ENCODE data around the gene FN3K. TPM values are rescaled to one million over a fixed set of nuclear protein-coding genes. Genes with fewer than 3 reads are reported as not detected.

The FN3K gene
- total RNA-seq: 0.24 TPM
- polyA plus RNA-seq: 1.5 TPM
- long read RNA-seq, donor 1: 0 reads
- long read RNA-seq, donor 2: 0 reads
- long read RNA-seq, donor 3: 0 reads
- long read RNA-seq, donor 4: 0 reads
- long read RNA-seq, donor 5, partial matches to known transcripts: 0 of 1 reads
- long read RNA-seq, donor 5, other reads (novel, unspliced or antisense): 0 of 1 reads
- long read RNA-seq, donor 6, partial matches to known transcripts: 0 of 1 reads
- long read RNA-seq, donor 6, other reads (novel, unspliced or antisense): 0 of 1 reads
- long read RNA-seq, donor 7, partial matches to known transcripts: 0 of 1 reads
- long read RNA-seq, donor 7, other reads (novel, unspliced or antisense): 0 of 1 reads
- long read RNA-seq, donor 8, partial matches to known transcripts: 0 of 1 reads
- long read RNA-seq, donor 8, other reads (novel, unspliced or antisense): 0 of 1 reads
- long read RNA-seq, donor 9: 0 reads
- long read RNA-seq, donor 10: 0 reads

- H3K9me3 ChIP-seq (ENCODE audit: control insufficient read depth in 2 of 2, insufficient read depth in 1 of 2, low read length in 1 of 2): peaks cover 16 to 37% of the 10 kb centered on the region in 2 donors
- peaks cover 0 to 3% of the 10 kb centered on the region in 2 donors for H3K4me1 ChIP-seq (ENCODE audit: control insufficient read depth in 2 of 2, insufficient read depth in 2 of 2, low read length in 2 of 2)
- H3K27me3 ChIP-seq (ENCODE audit: control insufficient read depth in 2 of 2, insufficient read depth in 1 of 2, low read length in 1 of 2): peaks cover 9 to 29% of the 10 kb centered on the region in 2 donors
- peak in 1 of 9 donors; percentile 15 for DNase-seq (ENCODE audit: low read depth in 6 of 9, low spot score in 9 of 9)
- WGBS: 9% methylated on average over 101 of the region's 101 CpGs
- peak within 1 kb of the TSS in 1 of 2 donors; percentile 46 for H3K4me3 ChIP-seq (ENCODE audit: low read length in 2 of 2)
- H3K36me3 ChIP-seq (ENCODE audit: control insufficient read depth in 2 of 2, insufficient read depth in 2 of 2, low read length in 1 of 2): peaks cover 11 to 31% of the 10 kb centered on the region in 2 donors
- H3K27ac ChIP-seq (ENCODE audit: low read depth in 1 of 2, low read length in 1 of 2): peak within 1 kb of the TSS in 1 of 2 donors; percentile 42
Measured at GRCh38 chr17:82734987-82735866, at the start of gene FN3K. Gene FN3K (plus strand): TSS chr17:82735615. CDS start chr17:82735637, 22 bp downstream.

GRCh38 chr17:82686366-82687324 is 48.8 kb upstream of the FN3K start:
- no peaks in the 10 kb centered on the region for H3K4me1 ChIP-seq (ENCODE audit: control insufficient read depth in 2 of 2, insufficient read depth in 2 of 2, low read length in 2 of 2)
- DNase-seq (ENCODE audit: low read depth in 6 of 9, low spot score in 9 of 9): no peak
- H3K27me3 ChIP-seq (ENCODE audit: control insufficient read depth in 2 of 2, insufficient read depth in 1 of 2, low read length in 1 of 2): no peaks in the 10 kb centered on the region
- no peaks in the 10 kb centered on the region for H3K9me3 ChIP-seq (ENCODE audit: control insufficient read depth in 2 of 2, insufficient read depth in 1 of 2, low read length in 1 of 2)
- no peaks in the 10 kb centered on the region for H3K36me3 ChIP-seq (ENCODE audit: control insufficient read depth in 2 of 2, insufficient read depth in 2 of 2, low read length in 1 of 2)
- H3K4me3 ChIP-seq (ENCODE audit: low read length in 2 of 2): no peak overlapping the region
- WGBS: 97% methylated on average over 19 of the region's 19 CpGs
- no peak overlapping the region for H3K27ac ChIP-seq (ENCODE audit: low read depth in 1 of 2, low read length in 1 of 2)

GRCh38 chr17:82687375-82687861 is 48.0 kb upstream of the FN3K start:
- WGBS: 95% methylated on average over 10 of the region's 10 CpGs

GRCh38 chr17:82687871-82688270 is 47.5 kb upstream of the FN3K start:
- DNase-seq (ENCODE audit: low read depth in 6 of 9, low spot score in 9 of 9): no peak
- no peaks in the 10 kb centered on the region for H3K27me3 ChIP-seq (ENCODE audit: control insufficient read depth in 2 of 2, insufficient read depth in 1 of 2, low read length in 1 of 2)
- no peak overlapping the region for H3K4me3 ChIP-seq (ENCODE audit: low read length in 2 of 2)
- H3K36me3 ChIP-seq (ENCODE audit: control insufficient read depth in 2 of 2, insufficient read depth in 2 of 2, low read length in 1 of 2): no peaks in the 10 kb centered on the region
- H3K27ac ChIP-seq (ENCODE audit: low read depth in 1 of 2, low read length in 1 of 2): no peak overlapping the region
- 97% methylated on average over 9 of the region's 9 CpGs for WGBS
- H3K9me3 ChIP-seq (ENCODE audit: control insufficient read depth in 2 of 2, insufficient read depth in 1 of 2, low read length in 1 of 2): no peaks in the 10 kb centered on the region
- H3K4me1 ChIP-seq (ENCODE audit: control insufficient read depth in 2 of 2, insufficient read depth in 2 of 2, low read length in 2 of 2): no peaks in the 10 kb centered on the region

More at GRCh38 chr17:82687375-82687861, 48.0 kb upstream of the FN3K start:
- H3K4me3 ChIP-seq (ENCODE audit: low read length in 2 of 2): no peak overlapping the region
- H3K36me3 ChIP-seq (ENCODE audit: control insufficient read depth in 2 of 2, insufficient read depth in 2 of 2, low read length in 1 of 2): no peaks in the 10 kb centered on the region
- H3K4me1 ChIP-seq (ENCODE audit: control insufficient read depth in 2 of 2, insufficient read depth in 2 of 2, low read length in 2 of 2): no peaks in the 10 kb centered on the region
- no peaks in the 10 kb centered on the region for H3K27me3 ChIP-seq (ENCODE audit: control insufficient read depth in 2 of 2, insufficient read depth in 1 of 2, low read length in 1 of 2)
- DNase-seq (ENCODE audit: low read depth in 6 of 9, low spot score in 9 of 9): no peak
- no peak overlapping the region for H3K27ac ChIP-seq (ENCODE audit: low read depth in 1 of 2, low read length in 1 of 2)
- no peaks in the 10 kb centered on the region for H3K9me3 ChIP-seq (ENCODE audit: control insufficient read depth in 2 of 2, insufficient read depth in 1 of 2, low read length in 1 of 2)

- no peak for DNase-seq (ENCODE audit: low read depth in 6 of 9, low spot score in 9 of 9)
- Histone ChIP-seq H3K27me3 (ENCODE audit: control insufficient read depth in 2 of 2, insufficient read depth in 1 of 2, low read length in 1 of 2) (no peaks in the 10 kb centered on the region), H3K4me1 (ENCODE audit: control insufficient read depth in 2 of 2, insufficient read depth in 2 of 2, low read length in 2 of 2) (no peaks in the 10 kb centered on the region), H3K9me3 (ENCODE audit: control insufficient read depth in 2 of 2, insufficient read depth in 1 of 2, low read length in 1 of 2) (peaks cover 0 to 3% of the 10 kb centered on the region in 2 donors), H3K27ac (ENCODE audit: low read depth in 1 of 2, low read length in 1 of 2) (no peak overlapping the region), H3K36me3 (ENCODE audit: control insufficient read depth in 2 of 2, insufficient read depth in 2 of 2, low read length in 1 of 2) (no peaks in the 10 kb centered on the region), H3K4me3 (ENCODE audit: low read length in 2 of 2) (no peak overlapping the region)
- WGBS: 96% methylated on average over 8 of the region's 8 CpGs
Measured at GRCh38 chr17:82689077-82689476, 46.3 kb upstream of the FN3K start.

- no peak for DNase-seq (ENCODE audit: low read depth in 6 of 9, low spot score in 9 of 9)
- no peak overlapping the region for H3K27ac ChIP-seq (ENCODE audit: low read depth in 1 of 2, low read length in 1 of 2)
Measured at GRCh38 chr17:82690786-82691489, 44.5 kb upstream of the FN3K start.

GRCh38 chr17:82691714-82692113 is 43.7 kb upstream of the FN3K start:
- no peak overlapping the region for H3K4me3 ChIP-seq (ENCODE audit: low read length in 2 of 2)
- H3K27me3 ChIP-seq (ENCODE audit: control insufficient read depth in 2 of 2, insufficient read depth in 1 of 2, low read length in 1 of 2): peaks cover under 1 to 9% of the 10 kb centered on the region in 2 donors
- WGBS: 96% methylated on average over 14 of the region's 17 CpGs
- peaks cover 3 to 24% of the 10 kb centered on the region in 2 donors for H3K9me3 ChIP-seq (ENCODE audit: control insufficient read depth in 2 of 2, insufficient read depth in 1 of 2, low read length in 1 of 2)
- DNase-seq (ENCODE audit: low read depth in 6 of 9, low spot score in 9 of 9): no peak
- H3K4me1 ChIP-seq (ENCODE audit: control insufficient read depth in 2 of 2, insufficient read depth in 2 of 2, low read length in 2 of 2): no peaks in the 10 kb centered on the region
- no peak overlapping the region for H3K27ac ChIP-seq (ENCODE audit: low read depth in 1 of 2, low read length in 1 of 2)
- H3K36me3 ChIP-seq (ENCODE audit: control insufficient read depth in 2 of 2, insufficient read depth in 2 of 2, low read length in 1 of 2): no peaks in the 10 kb centered on the region

More at GRCh38 chr17:82690786-82691489, 44.5 kb upstream of the FN3K start:
- H3K4me1 ChIP-seq (ENCODE audit: control insufficient read depth in 2 of 2, insufficient read depth in 2 of 2, low read length in 2 of 2): no peaks in the 10 kb centered on the region
- no peaks in the 10 kb centered on the region for H3K36me3 ChIP-seq (ENCODE audit: control insufficient read depth in 2 of 2, insufficient read depth in 2 of 2, low read length in 1 of 2)
- H3K9me3 ChIP-seq (ENCODE audit: control insufficient read depth in 2 of 2, insufficient read depth in 1 of 2, low read length in 1 of 2): peaks cover 1 to 19% of the 10 kb centered on the region in 2 donors
- 95% methylated on average over 18 of the region's 18 CpGs for WGBS
- no peak overlapping the region for H3K4me3 ChIP-seq (ENCODE audit: low read length in 2 of 2)
- H3K27me3 ChIP-seq (ENCODE audit: control insufficient read depth in 2 of 2, insufficient read depth in 1 of 2, low read length in 1 of 2): peaks cover 0 to 1% of the 10 kb centered on the region in 2 donors

- no peak overlapping the region for H3K4me3 ChIP-seq (ENCODE audit: low read length in 2 of 2)
- WGBS: 90% methylated on average over 16 of the region's 16 CpGs
Measured at GRCh38 chr17:82692268-82692667, 43.1 kb upstream of the FN3K start.

More at GRCh38 chr17:82692268-82692667, 43.1 kb upstream of the FN3K start:
- no peaks in the 10 kb centered on the region for H3K36me3 ChIP-seq (ENCODE audit: control insufficient read depth in 2 of 2, insufficient read depth in 2 of 2, low read length in 1 of 2)
- H3K4me1 ChIP-seq (ENCODE audit: control insufficient read depth in 2 of 2, insufficient read depth in 2 of 2, low read length in 2 of 2): peaks cover 0 to 3% of the 10 kb centered on the region in 2 donors
- peaks cover 6 to 15% of the 10 kb centered on the region in 2 donors for H3K27me3 ChIP-seq (ENCODE audit: control insufficient read depth in 2 of 2, insufficient read depth in 1 of 2, low read length in 1 of 2)
- no peak overlapping the region for H3K27ac ChIP-seq (ENCODE audit: low read depth in 1 of 2, low read length in 1 of 2)
- no peak for DNase-seq (ENCODE audit: low read depth in 6 of 9, low spot score in 9 of 9)
- peaks cover 3 to 27% of the 10 kb centered on the region in 2 donors for H3K9me3 ChIP-seq (ENCODE audit: control insufficient read depth in 2 of 2, insufficient read depth in 1 of 2, low read length in 1 of 2)
